ENCODE measurements around the gene GNPDA1.
"Not testable (repeated sequence)": the region's sequence is repeated elsewhere in the genome, so short reads cannot be mapped to it uniquely, and the experiment has no call there.

GNPDA1 gene

GRCh38 chr5:142048272-142048671 is 35.4 kb upstream of the GNPDA1 start:
- DNase-seq (ENCODE audit: low read depth) = no peak
- TF ChIP-seq, protein P1, sequence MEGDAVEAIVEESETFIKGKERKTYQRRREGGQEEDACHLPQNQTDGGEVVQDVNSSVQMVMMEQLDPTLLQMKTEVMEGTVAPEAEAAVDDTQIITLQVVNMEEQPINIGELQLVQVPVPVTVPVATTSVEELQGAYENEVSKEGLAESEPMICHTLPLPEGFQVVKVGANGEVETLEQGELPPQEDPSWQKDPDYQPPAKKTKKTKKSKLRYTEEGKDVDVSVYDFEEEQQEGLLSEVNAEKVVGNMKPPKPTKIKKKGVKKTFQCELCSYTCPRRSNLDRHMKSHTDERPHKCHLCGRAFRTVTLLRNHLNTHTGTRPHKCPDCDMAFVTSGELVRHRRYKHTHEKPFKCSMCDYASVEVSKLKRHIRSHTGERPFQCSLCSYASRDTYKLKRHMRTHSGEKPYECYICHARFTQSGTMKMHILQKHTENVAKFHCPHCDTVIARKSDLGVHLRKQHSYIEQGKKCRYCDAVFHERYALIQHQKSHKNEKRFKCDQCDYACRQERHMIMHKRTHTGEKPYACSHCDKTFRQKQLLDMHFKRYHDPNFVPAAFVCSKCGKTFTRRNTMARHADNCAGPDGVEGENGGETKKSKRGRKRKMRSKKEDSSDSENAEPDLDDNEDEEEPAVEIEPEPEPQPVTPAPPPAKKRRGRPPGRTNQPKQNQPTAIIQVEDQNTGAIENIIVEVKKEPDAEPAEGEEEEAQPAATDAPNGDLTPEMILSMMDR (IDR thresholded peaks at IDR 0.05; ENCODE audit: control insufficient read depth, insufficient read depth, low read depth, low read length, missing control alignments) = no peak
- H3K4me3 ChIP-seq (ENCODE audit: control insufficient read depth, low read depth, low read length) = no peak overlapping the region

- TF ChIP-seq, protein P1 (IDR thresholded peaks at IDR 0.05; ENCODE audit: control insufficient read depth, insufficient read depth, low read depth, low read length, missing control alignments) = no peak
- H3K4me3 ChIP-seq (ENCODE audit: control insufficient read depth, low read depth, low read length) = no peak overlapping the region
- no peak for DNase-seq (ENCODE audit: low read depth)
These were observed 33.4 kb upstream of the GNPDA1 start for GRCh38 chr5:142046191-142046590.

- not testable (repeated sequence) for DNase-seq (ENCODE audit: low read depth); H3K4me3 ChIP-seq (ENCODE audit: control insufficient read depth, low read depth, low read length)
These were observed 28.1 kb upstream of the GNPDA1 start for GRCh38 chr5:142040881-142041280.

DNA sequence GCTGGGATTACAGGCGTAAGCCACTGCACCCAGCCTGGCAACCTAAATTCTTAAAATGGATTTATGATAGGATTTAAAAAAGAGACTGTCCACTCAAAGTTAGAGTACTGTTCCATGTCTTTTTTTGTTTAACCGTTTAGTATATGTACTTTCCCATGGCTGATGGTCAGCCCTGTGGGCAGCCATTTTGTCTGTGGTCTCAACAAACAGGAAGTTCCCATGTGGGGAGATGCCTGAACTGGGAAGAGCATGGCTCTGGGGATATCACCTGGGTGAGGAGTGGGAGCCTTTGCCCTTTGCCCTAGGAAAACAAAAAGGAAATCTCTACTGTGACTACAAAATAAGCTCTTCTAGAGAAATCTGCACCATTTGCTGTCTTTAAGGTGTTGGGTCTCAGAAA is 27.5 kb upstream of the GNPDA1 start:
- TF ChIP-seq, protein P1 (IDR thresholded peaks at IDR 0.05; ENCODE audit: control insufficient read depth, insufficient read depth, low read depth, low read length, missing control alignments) = no peak
- no peak overlapping the region for H3K4me3 ChIP-seq (ENCODE audit: control insufficient read depth, low read depth, low read length)
- no peak for DNase-seq (ENCODE audit: low read depth)

DNA sequence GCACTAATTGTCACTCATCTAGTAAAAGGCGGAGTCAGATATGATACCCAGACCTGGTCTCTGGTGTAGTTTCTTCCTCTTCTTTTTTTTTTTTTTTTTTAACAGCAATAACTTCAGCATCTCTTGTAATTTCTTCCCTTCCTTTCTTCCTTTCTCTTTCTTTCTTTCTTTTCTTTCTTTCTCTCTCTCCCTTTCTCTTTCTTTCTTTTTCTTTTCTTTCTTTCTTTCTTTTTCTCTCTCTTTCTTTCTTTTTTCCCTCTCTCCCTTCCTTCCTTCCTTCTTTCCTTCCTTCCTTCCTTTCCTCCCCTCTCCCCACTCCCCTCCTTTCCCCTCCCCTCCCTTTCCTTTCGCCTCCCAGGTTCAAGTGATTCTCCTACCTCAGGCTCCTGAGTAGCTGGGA is 25.9 kb upstream of the GNPDA1 start:
- no peak for DNase-seq (ENCODE audit: low read depth)
- no peak overlapping the region for H3K4me3 ChIP-seq (ENCODE audit: control insufficient read depth, low read depth, low read length)
- TF ChIP-seq, protein P1 (IDR thresholded peaks at IDR 0.05; ENCODE audit: control insufficient read depth, insufficient read depth, low read depth, low read length, missing control alignments) = no peak

GRCh38 chr5:142037599-142037998 is 24.8 kb upstream of the GNPDA1 start:
- not testable (repeated sequence) for H3K4me3 ChIP-seq (ENCODE audit: control insufficient read depth, low read depth, low read length); DNase-seq (ENCODE audit: low read depth)

DNA sequence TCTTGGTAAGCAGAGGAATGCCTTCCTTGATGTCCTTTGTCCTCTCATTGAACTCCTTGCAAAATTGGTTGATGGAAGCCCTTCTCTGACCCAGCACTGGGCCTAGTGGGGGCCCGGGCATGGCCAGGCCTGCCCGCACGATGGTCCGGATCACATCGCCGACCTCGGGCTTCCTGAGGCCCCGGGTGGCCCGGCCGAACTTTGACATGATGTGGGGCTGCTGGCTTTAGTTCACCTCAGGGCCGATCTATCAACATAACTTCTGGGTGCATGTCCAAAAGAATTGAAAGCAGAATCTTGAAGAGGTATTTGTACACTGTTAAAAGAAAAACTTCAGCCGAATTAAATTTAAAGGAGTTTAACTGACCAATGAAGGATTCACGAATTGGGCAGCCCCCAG is 24.1 kb upstream of the GNPDA1 start:
- no peak overlapping the region for H3K4me3 ChIP-seq (ENCODE audit: control insufficient read depth, low read depth, low read length)
- TF ChIP-seq, protein P1 (IDR thresholded peaks at IDR 0.05; ENCODE audit: control insufficient read depth, insufficient read depth, low read depth, low read length, missing control alignments) = no peak
- DNase-seq (ENCODE audit: low read depth) = no peak

DNA sequence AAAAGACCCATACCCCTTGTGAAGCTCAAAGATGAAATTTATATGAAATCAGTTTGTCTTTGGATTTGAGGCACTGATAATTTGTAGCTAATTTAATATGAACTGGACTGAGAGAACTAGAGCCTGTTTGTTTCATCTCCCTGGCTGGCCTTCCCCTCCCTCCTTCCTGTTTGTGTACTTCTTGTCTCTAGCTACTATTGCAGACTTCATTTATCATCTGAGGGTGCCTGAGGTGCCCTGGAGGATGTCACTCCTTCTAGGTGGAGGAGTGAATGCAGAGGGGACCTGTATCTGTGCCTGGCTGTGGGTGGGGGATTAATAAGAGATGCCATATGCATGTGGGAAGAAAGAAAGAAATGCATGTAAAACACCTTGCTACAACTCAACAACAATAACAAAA is 22.2 kb upstream of the GNPDA1 start:
- H3K4me3 ChIP-seq (ENCODE audit: control insufficient read depth, low read depth, low read length) = no peak overlapping the region
- DNase-seq (ENCODE audit: low read depth) = no peak
- TF ChIP-seq, protein P1 (IDR thresholded peaks at IDR 0.05; ENCODE audit: control insufficient read depth, insufficient read depth, low read depth, low read length, missing control alignments) = no peak

DNA sequence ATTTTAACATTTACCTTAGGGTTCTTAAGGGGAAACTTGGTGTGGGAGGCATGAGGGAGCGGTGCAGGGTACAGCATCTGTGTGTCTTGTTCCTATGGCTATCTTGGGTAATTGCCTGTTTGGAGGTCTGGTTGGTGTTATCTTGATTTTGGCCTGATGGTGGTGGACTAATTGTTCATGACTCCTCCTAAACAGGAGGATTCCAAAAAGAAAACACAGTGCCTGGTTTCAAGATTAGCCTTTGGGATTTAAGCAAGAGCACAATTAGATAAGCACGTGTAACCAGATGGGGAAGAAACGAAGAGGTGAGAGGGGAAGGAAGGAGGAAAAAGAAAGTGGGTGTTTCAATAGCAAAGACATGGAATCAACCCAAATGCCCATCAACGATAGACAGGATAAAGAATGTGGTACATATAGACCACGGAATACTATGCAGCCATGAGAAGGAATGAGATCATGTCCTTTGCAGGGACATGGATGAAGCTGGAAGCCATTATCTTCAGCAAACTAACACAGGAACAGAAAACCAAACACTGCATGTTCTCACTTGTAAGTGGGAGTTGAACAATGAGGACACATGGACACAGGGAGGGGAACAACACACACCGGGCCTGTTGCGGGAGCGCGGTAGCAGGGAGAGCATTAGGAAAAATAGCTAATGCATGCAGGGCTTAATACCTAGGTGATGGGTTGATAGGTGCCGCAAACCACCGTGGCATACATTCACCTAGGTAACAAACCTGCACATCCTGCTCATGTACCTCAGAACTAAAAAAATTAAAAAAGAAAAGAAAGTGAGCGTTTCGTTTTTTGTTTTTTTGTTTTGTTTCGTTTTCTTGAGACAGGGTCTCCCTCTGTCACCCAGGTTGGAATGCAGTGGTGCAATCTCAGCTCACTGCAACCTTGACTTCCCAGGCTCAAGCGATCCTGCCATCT is 21.1 kb upstream of the GNPDA1 start:
- DNase-seq (ENCODE audit: low read depth); H3K4me3 ChIP-seq (ENCODE audit: control insufficient read depth, low read depth, low read length): not testable (repeated sequence)

All from AG09309 (cell line).